Measurements from ENCODE around the gene MYO5A.
A peak's percentile ranks its signal among the peaks of the same experiment; 100 is the strongest.
"Not testable (repeated sequence)": the region's sequence is repeated elsewhere in the genome, so short reads cannot be mapped to it uniquely, and the experiment has no call there.

MYO5A gene

GRCh38 chr15:52417957-52418356 lies 110.7 kb downstream of the MYO5A start:
- H3K27me3 Mint-ChIP-seq (ENCODE audit: low read depth), result no peaks in the 10 kb centered on the region
- H3K9me3 Mint-ChIP-seq, result no peaks in the 10 kb centered on the region
- peaks cover 9% of the 10 kb centered on the region for H3K36me3 Mint-ChIP-seq (ENCODE audit: low read depth)
- peaks cover 1% of the 10 kb centered on the region for H3K4me1 Mint-ChIP-seq (ENCODE audit: low read depth)
- no peak overlapping the region for H3K27ac Mint-ChIP-seq
- H3K4me3 Mint-ChIP-seq, result no peak overlapping the region

GRCh38 chr15:52417521-52417920 lies 111.2 kb downstream of the MYO5A start:
- peaks cover 9% of the 10 kb centered on the region for H3K36me3 Mint-ChIP-seq (ENCODE audit: low read depth)
- H3K9me3 Mint-ChIP-seq, result no peaks in the 10 kb centered on the region
- H3K4me3 Mint-ChIP-seq, result no peak overlapping the region
- no peaks in the 10 kb centered on the region for H3K27me3 Mint-ChIP-seq (ENCODE audit: low read depth)
- H3K4me1 Mint-ChIP-seq (ENCODE audit: low read depth), result peaks cover 1% of the 10 kb centered on the region
- H3K27ac Mint-ChIP-seq, result no peak overlapping the region

- not testable (repeated sequence) for H3K4me1 Mint-ChIP-seq (ENCODE audit: low read depth); H3K4me3 Mint-ChIP-seq; H3K9me3 Mint-ChIP-seq; H3K36me3 Mint-ChIP-seq (ENCODE audit: low read depth); H3K27ac Mint-ChIP-seq; H3K27me3 Mint-ChIP-seq (ENCODE audit: low read depth)
These were observed 112.1 kb downstream of the MYO5A start for GRCh38 chr15:52416566-52416965.

GRCh38 chr15:52415628-52416027 lies 113.1 kb downstream of the MYO5A start:
- no peaks in the 10 kb centered on the region for H3K27me3 Mint-ChIP-seq (ENCODE audit: low read depth)
- no peak overlapping the region for H3K4me3 Mint-ChIP-seq
- no peak overlapping the region for H3K27ac Mint-ChIP-seq
- peaks cover 1% of the 10 kb centered on the region for H3K4me1 Mint-ChIP-seq (ENCODE audit: low read depth)
- no peaks in the 10 kb centered on the region for H3K9me3 Mint-ChIP-seq
- H3K36me3 Mint-ChIP-seq (ENCODE audit: low read depth), result peaks cover 9% of the 10 kb centered on the region

- Mint-ChIP-seq H3K4me3 (no peak overlapping the region), H3K4me1 (ENCODE audit: low read depth) (peaks cover 1% of the 10 kb centered on the region), H3K27me3 (ENCODE audit: low read depth) (no peaks in the 10 kb centered on the region), H3K36me3 (ENCODE audit: low read depth) (peaks cover 9% of the 10 kb centered on the region), H3K27ac (no peak overlapping the region), H3K9me3 (no peaks in the 10 kb centered on the region)
These were observed 113.7 kb downstream of the MYO5A start for GRCh38 chr15:52414936-52415335.

- Mint-ChIP-seq H3K4me3 (no peak overlapping the region), H3K27me3 (ENCODE audit: low read depth) (no peaks in the 10 kb centered on the region), H3K27ac (no peak overlapping the region), H3K4me1 (ENCODE audit: low read depth) (no peaks in the 10 kb centered on the region), H3K9me3 (no peaks in the 10 kb centered on the region), H3K36me3 (ENCODE audit: low read depth) (peaks cover 17% of the 10 kb centered on the region)
These were observed 119.9 kb downstream of the MYO5A start for GRCh38 chr15:52408823-52409222.

GRCh38 chr15:52407374-52407773 lies 121.3 kb downstream of the MYO5A start:
- H3K27me3 Mint-ChIP-seq (ENCODE audit: low read depth), result no peaks in the 10 kb centered on the region
- peaks cover 2% of the 10 kb centered on the region for H3K4me1 Mint-ChIP-seq (ENCODE audit: low read depth)
- H3K36me3 Mint-ChIP-seq (ENCODE audit: low read depth), result peaks cover 22% of the 10 kb centered on the region
- H3K27ac Mint-ChIP-seq, result no peak overlapping the region
- no peak overlapping the region for H3K4me3 Mint-ChIP-seq
- H3K9me3 Mint-ChIP-seq, result no peaks in the 10 kb centered on the region

GRCh38 chr15:52406601-52407000 lies 122.1 kb downstream of the MYO5A start:
- Mint-ChIP-seq H3K4me3 (no peak overlapping the region), H3K27ac (no peak overlapping the region), H3K27me3 (ENCODE audit: low read depth) (no peaks in the 10 kb centered on the region), H3K36me3 (ENCODE audit: low read depth) (peaks cover 27% of the 10 kb centered on the region), H3K9me3 (no peaks in the 10 kb centered on the region), H3K4me1 (ENCODE audit: low read depth) (peaks cover 2% of the 10 kb centered on the region)

GRCh38 chr15:52405856-52406255 lies 122.8 kb downstream of the MYO5A start:
- Mint-ChIP-seq H3K27me3 (ENCODE audit: low read depth) (no peaks in the 10 kb centered on the region), H3K4me3 (no peak overlapping the region), H3K9me3 (no peaks in the 10 kb centered on the region), H3K27ac (no peak overlapping the region), H3K36me3 (ENCODE audit: low read depth) (peaks cover 27% of the 10 kb centered on the region), H3K4me1 (ENCODE audit: low read depth) (peaks cover 2% of the 10 kb centered on the region)

- no peaks in the 10 kb centered on the region for H3K9me3 Mint-ChIP-seq
- peaks cover 15% of the 10 kb centered on the region for H3K36me3 Mint-ChIP-seq (ENCODE audit: low read depth)
- H3K4me3 Mint-ChIP-seq, result no peak overlapping the region
- peaks cover 4% of the 10 kb centered on the region for H3K4me1 Mint-ChIP-seq (ENCODE audit: low read depth)
- no peaks in the 10 kb centered on the region for H3K27me3 Mint-ChIP-seq (ENCODE audit: low read depth)
- H3K27ac Mint-ChIP-seq, result no peak overlapping the region
These were observed 131.6 kb downstream of the MYO5A start for GRCh38 chr15:52397118-52397517.

GRCh38 chr15:52394118-52394517 lies 134.6 kb downstream of the MYO5A start:
- Mint-ChIP-seq H3K36me3 (ENCODE audit: low read depth) (peaks cover 21% of the 10 kb centered on the region), H3K27ac (peak overlapping the region; percentile 5), H3K27me3 (ENCODE audit: low read depth) (no peaks in the 10 kb centered on the region)

GRCh38 chr15:52392008-52392687 lies 136.5 kb downstream of the MYO5A start:
- Mint-ChIP-seq H3K9me3 (no peaks in the 10 kb centered on the region), H3K27me3 (ENCODE audit: low read depth) (no peaks in the 10 kb centered on the region), H3K4me1 (ENCODE audit: low read depth) (peaks cover 4% of the 10 kb centered on the region), H3K27ac (no peak overlapping the region), H3K4me3 (no peak overlapping the region), H3K36me3 (ENCODE audit: low read depth) (peaks cover 25% of the 10 kb centered on the region)

More at GRCh38 chr15:52394118-52394517, 134.6 kb downstream of the MYO5A start:
- peaks cover 4% of the 10 kb centered on the region for H3K4me1 Mint-ChIP-seq (ENCODE audit: low read depth)
- H3K4me3 Mint-ChIP-seq, result no peak overlapping the region
- no peaks in the 10 kb centered on the region for H3K9me3 Mint-ChIP-seq

- Mint-ChIP-seq H3K27me3 (ENCODE audit: low read depth) (no peaks in the 10 kb centered on the region), H3K36me3 (ENCODE audit: low read depth) (peaks cover 22% of the 10 kb centered on the region), H3K9me3 (no peaks in the 10 kb centered on the region), H3K4me3 (no peak overlapping the region), H3K4me1 (ENCODE audit: low read depth) (peaks cover 4% of the 10 kb centered on the region), H3K27ac (no peak overlapping the region)
These were observed 137.6 kb downstream of the MYO5A start for GRCh38 chr15:52391069-52391468.

- H3K4me1 Mint-ChIP-seq (ENCODE audit: low read depth), result peaks cover 9% of the 10 kb centered on the region
- no peak overlapping the region for H3K27ac Mint-ChIP-seq
- H3K36me3 Mint-ChIP-seq (ENCODE audit: low read depth), result peaks cover 32% of the 10 kb centered on the region
- H3K4me3 Mint-ChIP-seq, result no peak overlapping the region
- H3K9me3 Mint-ChIP-seq, result no peaks in the 10 kb centered on the region
- H3K27me3 Mint-ChIP-seq (ENCODE audit: low read depth), result no peaks in the 10 kb centered on the region
These were observed 143.0 kb downstream of the MYO5A start for GRCh38 chr15:52385670-52386069.

- Mint-ChIP-seq H3K4me1 (ENCODE audit: low read depth) (peaks cover 13% of the 10 kb centered on the region), H3K9me3 (no peaks in the 10 kb centered on the region), H3K27ac (peak overlapping the region; percentile 42), H3K27me3 (ENCODE audit: low read depth) (no peaks in the 10 kb centered on the region), H3K36me3 (ENCODE audit: low read depth) (peaks cover 33% of the 10 kb centered on the region), H3K4me3 (no peak overlapping the region)
These were observed 145.5 kb downstream of the MYO5A start for GRCh38 chr15:52383100-52383588.

Data from T-helper 1 cell treated with Interleukin-12 subunit alpha and Interleukin-12 subunit beta and Interleukin-4 antibody, amounts not matched to agents 30 μg/mL and 1 μg/mL, for 36 hours (primary cell).